Fibroblast of the aortic adventitia (primary cell): ENCODE measurements around the gene KDM7A. TPM values are rescaled to one million over a fixed set of nuclear protein-coding genes. Genes with fewer than 3 reads are reported as not detected.

Experiments used
- DNase-seq: peaks from one replicate; pipeline ENCODE4 v3.0.0-alpha.2; 2010; ENCODE audit warnings: low read depth
- H3K4me3 ChIP-seq: 2 replicates; pipeline ENCODE4 v1.5.1; 2011; ENCODE audit warnings: low read depth, mild to moderate bottlenecking, control low read depth, low read length, moderate library complexity
- total RNA-seq: library from RNA; depleted of rRNA; stranded (reverse); fragments of >200 nt; gene quantifications from 2 replicates; pipeline ENCODE4 v1.2.3, GENCODE V29; 2012; ENCODE audit warnings: low replicate concordance
- TF ChIP-seq, protein P1 (sequence below): IDR thresholded peaks from 2 replicates; pipeline ENCODE4 v1.5.1; 2011; ENCODE audit warnings: mild to moderate bottlenecking, low read length, control low read depth, inconsistent platforms; ENCODE audit not compliant: insufficient read depth

Gene KDM7A
- total RNA-seq, 1 donor = 6.6 TPM

DNA sequence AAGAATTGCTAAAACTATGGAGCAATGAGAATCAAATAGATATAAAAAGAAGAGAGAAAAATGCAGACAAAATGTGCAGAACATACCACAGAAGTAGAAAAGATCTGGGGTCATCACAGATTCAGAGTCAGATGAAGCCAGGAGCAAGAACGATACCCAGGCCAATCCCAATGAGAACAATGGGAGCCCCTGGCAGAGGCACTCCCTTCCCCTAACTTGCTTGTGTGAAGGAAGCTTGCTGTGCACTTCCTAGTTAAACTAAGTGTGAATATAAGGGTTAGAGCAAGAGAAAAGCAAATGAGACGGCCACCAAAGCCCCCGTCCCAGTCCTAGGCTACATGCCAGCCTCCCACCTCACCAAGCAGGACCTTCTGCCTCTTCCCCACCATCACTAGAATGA is 126.7 kb downstream of the KDM7A start:
- TF ChIP-seq, protein P1, sequence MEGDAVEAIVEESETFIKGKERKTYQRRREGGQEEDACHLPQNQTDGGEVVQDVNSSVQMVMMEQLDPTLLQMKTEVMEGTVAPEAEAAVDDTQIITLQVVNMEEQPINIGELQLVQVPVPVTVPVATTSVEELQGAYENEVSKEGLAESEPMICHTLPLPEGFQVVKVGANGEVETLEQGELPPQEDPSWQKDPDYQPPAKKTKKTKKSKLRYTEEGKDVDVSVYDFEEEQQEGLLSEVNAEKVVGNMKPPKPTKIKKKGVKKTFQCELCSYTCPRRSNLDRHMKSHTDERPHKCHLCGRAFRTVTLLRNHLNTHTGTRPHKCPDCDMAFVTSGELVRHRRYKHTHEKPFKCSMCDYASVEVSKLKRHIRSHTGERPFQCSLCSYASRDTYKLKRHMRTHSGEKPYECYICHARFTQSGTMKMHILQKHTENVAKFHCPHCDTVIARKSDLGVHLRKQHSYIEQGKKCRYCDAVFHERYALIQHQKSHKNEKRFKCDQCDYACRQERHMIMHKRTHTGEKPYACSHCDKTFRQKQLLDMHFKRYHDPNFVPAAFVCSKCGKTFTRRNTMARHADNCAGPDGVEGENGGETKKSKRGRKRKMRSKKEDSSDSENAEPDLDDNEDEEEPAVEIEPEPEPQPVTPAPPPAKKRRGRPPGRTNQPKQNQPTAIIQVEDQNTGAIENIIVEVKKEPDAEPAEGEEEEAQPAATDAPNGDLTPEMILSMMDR = no peak
- no peak overlapping the region for H3K4me3 ChIP-seq
- no peak for DNase-seq

GRCh38 chr7:140049339-140050024 is 127.3 kb downstream of the KDM7A start:
- no peak overlapping the region for H3K4me3 ChIP-seq
- TF ChIP-seq, protein P1 = no peak
- DNase-seq = peak; percentile 57

DNA sequence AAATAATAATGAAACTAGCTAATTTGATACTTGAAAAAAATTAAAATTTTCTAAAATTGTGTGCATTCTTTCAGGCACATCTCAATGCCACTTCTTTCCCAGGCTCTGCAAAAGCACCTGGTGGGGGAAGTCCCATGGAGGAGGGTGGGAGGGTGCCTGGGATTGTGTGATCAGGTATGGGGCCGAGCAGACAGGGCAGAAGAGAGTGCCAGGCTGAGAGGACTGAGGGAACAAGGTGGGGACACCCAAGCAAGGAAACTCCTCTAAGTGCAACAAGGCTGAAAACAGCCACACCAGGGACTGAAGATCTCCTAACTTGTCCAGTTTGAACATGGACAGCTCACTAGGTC is 127.8 kb downstream of the KDM7A start:
- TF ChIP-seq, protein P1 = no peak
- no peak for DNase-seq
- H3K4me3 ChIP-seq = no peak overlapping the region

- no peak overlapping the region for H3K4me3 ChIP-seq
- TF ChIP-seq, protein P1 = no peak
- DNase-seq = no peak
These were observed 128.6 kb downstream of the KDM7A start for GRCh38 chr7:140048138-140048537.

- no peak overlapping the region for H3K4me3 ChIP-seq
- DNase-seq = no peak
- TF ChIP-seq, protein P1 = no peak
These were observed 129.6 kb downstream of the KDM7A start for GRCh38 chr7:140047197-140047596.

GRCh38 chr7:140045697-140046096 is 131.1 kb downstream of the KDM7A start:
- TF ChIP-seq, protein P1 = no peak
- H3K4me3 ChIP-seq = no peak overlapping the region
- no peak for DNase-seq

DNA sequence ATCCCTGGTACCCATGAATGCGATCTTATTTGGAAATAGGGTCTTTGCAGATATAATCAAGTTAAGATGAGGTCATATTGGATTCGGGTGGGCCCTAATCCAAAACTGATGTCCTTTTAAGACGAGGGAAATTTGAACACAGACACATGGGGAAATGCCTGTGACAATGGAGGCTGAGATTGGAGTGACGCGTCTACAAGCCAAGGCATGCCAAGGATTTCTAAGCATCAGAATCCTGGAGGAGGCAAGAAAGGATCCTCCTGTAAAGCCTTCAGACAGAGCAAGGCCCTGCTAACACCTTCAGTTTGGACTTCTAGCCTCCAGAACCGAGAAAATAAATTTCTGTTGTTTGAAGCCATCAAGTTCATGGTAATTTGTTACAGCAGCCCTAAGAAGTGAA is 132.5 kb downstream of the KDM7A start:
- TF ChIP-seq, protein P1 = no peak
- H3K4me3 ChIP-seq = no peak overlapping the region
- DNase-seq = no peak
